Endometrial microvascular endothelial cells (primary cell): ENCODE results near the gene EYA2. TPM values are rescaled to one million over a fixed set of nuclear protein-coding genes. Genes with fewer than 3 reads are reported as not detected.

ENCODE experiments used
- in situ Hi-C: cut with HindIII; loops from 2 replicates; pipeline ENCODE4 v1.10.0; 2017; ENCODE audit warnings: low sequenced_read_pairs, low pct_unique_long_range_greater_than_20kb; ENCODE audit errors: inconsistent ontology term
- total RNA-seq: library from RNA; depleted of rRNA; stranded (reverse); fragments of >200 nt; gene quantifications from one replicate; pipeline ENCODE4 v1.2.3, GENCODE V29; 2015; ENCODE audit errors: inconsistent ontology term

EYA2 gene
- total RNA-seq, 1 donor from 2014 or later: not detected

- in situ Hi-C loops: no loop called here
Observed at GRCh38 chr20:47106786-47107185, 212.1 kb downstream of the EYA2 start.

- in situ Hi-C loops: no loop called here
Observed at GRCh38 chr20:47108994-47109393, 214.4 kb downstream of the EYA2 start.

GRCh38 chr20:47110819-47111218 lies 216.2 kb downstream of the EYA2 start:
- in situ Hi-C loops: no loop called here

GRCh38 chr20:47111576-47111975 lies 216.9 kb downstream of the EYA2 start:
- in situ Hi-C loops: no loop called here

- in situ Hi-C loops: no loop called here
Observed at GRCh38 chr20:47113362-47114109, 218.9 kb downstream of the EYA2 start.

- in situ Hi-C loops: no loop called here
Observed at GRCh38 chr20:47115694-47116093, 221.1 kb downstream of the EYA2 start.

GRCh38 chr20:47117371-47117770 lies 222.7 kb downstream of the EYA2 start:
- in situ Hi-C loops: no loop called here

- in situ Hi-C loops: no loop called here
Observed at GRCh38 chr20:47117773-47118172, 223.1 kb downstream of the EYA2 start.

- in situ Hi-C loops: no loop called here
Observed at GRCh38 chr20:47118206-47118605, 223.6 kb downstream of the EYA2 start.

GRCh38 chr20:47118641-47119040 lies 224.0 kb downstream of the EYA2 start:
- in situ Hi-C loops: no loop called here

- in situ Hi-C loops: no loop called here
Observed at GRCh38 chr20:47120346-47120936, 225.8 kb downstream of the EYA2 start.

- in situ Hi-C loops: no loop called here
Observed at GRCh38 chr20:47122560-47122959, 227.9 kb downstream of the EYA2 start.

GRCh38 chr20:47124181-47124717 lies 229.6 kb downstream of the EYA2 start:
- in situ Hi-C loops: no loop called here

GRCh38 chr20:47125508-47125757 lies 230.8 kb downstream of the EYA2 start:
- in situ Hi-C loops: no loop called here

GRCh38 chr20:47125758-47126591 lies 231.3 kb downstream of the EYA2 start:
- in situ Hi-C loops: no loop called here

- in situ Hi-C loops: no loop called here
Observed at GRCh38 chr20:47126709-47127108, 232.1 kb downstream of the EYA2 start.

GRCh38 chr20:47127546-47127945 lies 232.9 kb downstream of the EYA2 start:
- in situ Hi-C loops: no loop called here

GRCh38 chr20:47127999-47128398 lies 233.4 kb downstream of the EYA2 start:
- in situ Hi-C loops: no loop called here

- in situ Hi-C loops: no loop called here
Observed at GRCh38 chr20:47129306-47129705, 234.7 kb downstream of the EYA2 start.
